Activated T-cell treated with anti-CD3 and anti-CD28 coated beads, Interleukin-2, amount 50 U/mL, for 72 hours (primary cell): ENCODE measurements around the gene INSR. TPM values are rescaled to one million over a fixed set of nuclear protein-coding genes. Genes with fewer than 3 reads are reported as not detected.
"Not testable (repeated sequence)": the region's sequence is repeated elsewhere in the genome, so short reads cannot be mapped to it uniquely, and the experiment has no call there.

Experiments
- ATAC-seq, 2 donors: fragments of 150-1000 bp; cut with Tn5 transposase; replicated peaks in 1 of 2; 2 replicates each; pipeline ENCODE4 v1.10.0; 2021; ENCODE audit warnings: moderate library complexity in 2 of 2, mild to moderate bottlenecking in 1 of 2
- DNase-seq, 2 donors: peaks; one replicate each; pipeline ENCODE4 v3.0.0; 2021 to 2022; ENCODE audit warnings: mixed read lengths in 1 of 2
- H3K27ac Mint-ChIP-seq: one replicate; pipeline ENCODE4 v1.8.0; 2022; ENCODE audit warnings: mild to moderate bottlenecking, moderate library complexity, mixed read lengths
- H3K27me3 Mint-ChIP-seq: one replicate; pipeline ENCODE4 v1.8.0; 2022; ENCODE audit warnings: low read depth, mixed read lengths
- H3K36me3 Mint-ChIP-seq, 2 donors: one replicate each; pipeline ENCODE4 v1.8.0; 2022; ENCODE audit warnings: mixed read lengths in 2 of 2, mild to moderate bottlenecking in 1 of 2; ENCODE audit not compliant: insufficient read depth in 2 of 2
- H3K4me1 Mint-ChIP-seq: one replicate; pipeline ENCODE4 v1.8.0; 2022; ENCODE audit warnings: low read depth, mixed read lengths
- H3K4me3 Mint-ChIP-seq, 2 donors: one replicate each; pipeline ENCODE4 v1.8.0; 2022; ENCODE audit warnings: mild to moderate bottlenecking in 2 of 2, mixed read lengths in 2 of 2, moderate library complexity in 2 of 2
- H3K9me3 Mint-ChIP-seq, 2 donors: one replicate each; pipeline ENCODE4 v1.8.0; 2022; ENCODE audit warnings: mixed read lengths in 2 of 2
- total RNA-seq, 2 donors: library from RNA; stranded (reverse); gene quantifications; one replicate each; pipeline ENCODE4 v1.2.3, GENCODE V29; 2022

The INSR gene
- total RNA-seq, 2 donors from 2014 or later = 8.7 TPM

DNA sequence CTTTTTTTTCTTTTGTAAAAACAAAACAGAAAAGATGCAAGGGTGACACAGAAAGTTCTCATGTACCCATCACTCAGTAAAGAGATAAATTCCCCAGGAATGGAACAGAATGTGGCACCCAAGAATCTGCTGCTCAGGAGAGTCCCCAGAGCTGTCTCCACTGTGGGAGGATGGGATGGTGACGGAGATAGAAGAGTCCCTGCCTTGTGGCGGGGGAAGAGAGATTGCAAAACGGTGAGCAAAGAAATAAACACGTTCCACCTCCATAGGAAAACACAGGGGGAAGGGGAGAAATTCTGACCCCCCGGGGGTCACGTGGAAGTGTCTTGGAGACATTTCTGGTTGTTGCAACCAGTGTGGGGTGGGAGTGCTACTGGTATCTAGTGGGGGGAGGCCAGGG, 76.4 kb downstream of the INSR start:
- no peaks in the 10 kb centered on the region for H3K27me3 Mint-ChIP-seq
- H3K4me3 Mint-ChIP-seq = no peak overlapping the region
- no peaks in the 10 kb centered on the region for H3K36me3 Mint-ChIP-seq
- H3K9me3 Mint-ChIP-seq = no peaks in the 10 kb centered on the region
- H3K27ac Mint-ChIP-seq = no peak overlapping the region
- H3K4me1 Mint-ChIP-seq = peaks cover 38% of the 10 kb centered on the region
- DNase-seq (no peak), ATAC-seq (no peak)

DNA sequence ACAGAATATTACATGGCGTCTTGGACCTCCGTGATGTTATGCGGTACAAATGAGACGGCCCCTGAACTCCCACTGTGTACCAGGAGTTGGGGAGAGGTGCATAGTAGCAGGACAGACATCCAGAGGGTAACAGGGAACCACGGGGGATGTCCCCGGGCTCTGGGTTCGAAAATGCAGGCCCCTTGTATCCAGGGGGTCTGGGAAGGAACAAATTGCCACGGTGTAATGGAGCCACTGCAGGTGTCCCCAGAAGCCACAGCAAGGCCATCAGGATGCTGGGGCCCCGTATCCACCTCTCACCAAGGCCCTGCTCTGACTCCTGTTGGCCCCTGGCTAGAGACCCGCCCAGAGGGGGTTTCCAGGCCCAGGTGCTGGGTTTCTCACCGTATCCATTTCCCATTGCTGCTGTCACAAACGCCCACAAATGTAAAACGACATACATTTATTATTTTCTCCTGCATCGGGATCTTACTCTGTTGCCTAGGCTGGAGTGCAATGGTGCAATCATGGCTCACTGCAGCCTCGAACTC, 77.8 kb downstream of the INSR start:
- Mint-ChIP-seq H3K9me3 (no peaks in the 10 kb centered on the region), H3K4me1 (peaks cover 38% of the 10 kb centered on the region), H3K36me3 (no peaks in the 10 kb centered on the region), H3K27ac (no peak overlapping the region), H3K4me3 (peak overlapping the region in 1 of 2 donors; percentile 20), H3K27me3 (no peaks in the 10 kb centered on the region)
- peak; percentile 38 to 53 for DNase-seq
- peak; percentile 68 to 76 for ATAC-seq

DNA sequence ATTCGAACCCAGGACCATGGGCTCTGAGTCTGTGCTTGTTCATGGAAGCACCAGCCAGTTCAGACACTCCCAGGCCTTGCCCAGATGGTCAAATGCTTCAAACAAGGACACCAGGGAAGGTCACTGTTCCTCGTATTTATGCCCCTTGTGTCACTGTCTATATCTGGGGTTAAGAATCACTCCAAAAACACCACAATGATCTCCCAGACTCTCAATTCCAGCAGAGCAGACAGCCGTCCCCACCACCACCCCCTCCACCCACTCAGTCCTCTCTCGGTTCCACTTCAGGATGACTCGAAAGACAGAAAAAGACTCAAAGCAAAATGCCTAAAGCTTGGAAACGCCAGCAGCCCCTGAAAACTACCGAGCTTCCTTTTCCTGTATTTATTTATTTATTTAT, 79.0 kb downstream of the INSR start:
- H3K36me3 Mint-ChIP-seq = no peaks in the 10 kb centered on the region
- DNase-seq = no peak
- H3K9me3 Mint-ChIP-seq = no peaks in the 10 kb centered on the region
- H3K27me3 Mint-ChIP-seq = no peaks in the 10 kb centered on the region
- no peak overlapping the region for H3K27ac Mint-ChIP-seq
- no peak for ATAC-seq
- H3K4me1 Mint-ChIP-seq = peaks cover 38% of the 10 kb centered on the region
- no peak overlapping the region for H3K4me3 Mint-ChIP-seq

DNA sequence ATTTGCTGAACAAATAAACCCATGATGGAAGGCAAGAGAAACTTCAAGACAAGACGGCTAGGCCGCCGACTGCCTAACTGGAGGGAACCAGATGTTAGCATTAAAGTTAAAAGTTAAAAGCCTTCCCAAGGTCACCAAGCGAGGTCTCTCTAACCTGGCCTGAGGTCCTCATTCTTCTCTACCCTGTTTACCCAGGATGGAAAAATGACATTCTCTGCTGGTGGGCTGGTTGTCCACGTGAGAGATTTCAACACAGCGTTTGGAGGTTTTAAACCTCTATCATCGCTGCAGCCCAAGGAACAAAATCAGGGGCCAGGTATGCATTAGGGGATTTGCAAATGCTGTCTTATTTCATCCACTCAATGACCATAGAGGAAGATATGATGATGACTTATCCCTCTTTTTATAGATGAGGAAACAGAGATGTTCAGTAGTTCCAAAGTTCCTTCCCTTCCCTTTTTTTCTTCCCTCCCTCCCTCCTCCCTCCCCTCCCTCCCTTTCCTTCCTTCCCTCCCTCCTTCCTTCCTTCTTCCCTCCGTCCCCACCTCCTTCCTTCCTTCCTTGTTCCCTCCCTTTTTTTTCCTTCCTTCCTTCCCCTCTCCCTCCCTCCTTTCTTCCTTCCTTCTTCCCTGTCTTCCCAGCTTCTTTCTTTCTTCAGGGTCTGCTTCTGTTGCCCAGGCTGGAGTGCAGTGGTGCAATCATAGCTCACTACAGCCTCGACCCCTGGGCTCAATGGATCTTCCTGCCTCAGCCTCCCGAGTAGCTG, 79.7 kb downstream of the INSR start:
- H3K27me3 Mint-ChIP-seq = no peaks in the 10 kb centered on the region
- no peaks in the 10 kb centered on the region for H3K36me3 Mint-ChIP-seq
- no peaks in the 10 kb centered on the region for H3K9me3 Mint-ChIP-seq
- H3K4me3 Mint-ChIP-seq = peak overlapping the region in 1 of 2 donors; percentile 36
- ATAC-seq = no peak
- DNase-seq = no peak
- H3K4me1 Mint-ChIP-seq = peaks cover 43% of the 10 kb centered on the region
- no peak overlapping the region for H3K27ac Mint-ChIP-seq

DNA sequence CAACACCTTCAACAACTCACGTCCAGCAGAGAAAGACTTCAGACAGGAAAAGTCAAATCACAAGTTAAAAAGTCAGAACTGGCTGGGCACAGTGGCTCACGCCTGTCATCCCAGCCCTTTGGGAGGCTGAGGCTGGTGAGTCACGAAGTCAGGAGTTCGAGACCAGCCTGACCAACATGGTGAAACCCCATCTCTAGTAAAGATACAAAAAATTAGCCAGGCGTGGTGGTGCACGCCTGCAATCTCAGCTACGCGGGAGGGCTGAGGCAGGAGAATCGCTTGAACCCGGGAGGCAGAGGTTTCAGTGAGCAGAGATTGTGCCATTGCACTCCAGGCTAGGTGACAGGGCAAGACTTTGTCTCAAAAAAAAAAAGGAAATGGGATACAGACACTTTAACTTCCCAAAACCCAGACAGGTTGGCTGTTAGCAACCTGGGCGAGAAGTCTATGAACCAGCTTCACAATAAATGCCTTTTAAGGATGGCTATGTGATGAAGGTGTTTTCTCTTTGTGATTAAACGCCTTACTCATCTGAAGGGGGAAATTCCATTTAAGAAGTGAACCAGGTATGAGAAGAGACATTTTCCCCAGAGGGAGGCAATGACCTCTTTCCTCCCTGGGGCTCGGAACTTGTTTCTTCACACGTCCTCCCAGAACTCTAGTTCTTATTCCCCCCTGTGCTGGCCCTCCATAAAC, 80.4 kb downstream of the INSR start:
- DNase-seq = peak; percentile 34 to 38
- ATAC-seq = peak; percentile 58 to 64
- Mint-ChIP-seq H3K9me3 (no peaks in the 10 kb centered on the region), H3K36me3 (no peaks in the 10 kb centered on the region), H3K4me1 (peaks cover 48% of the 10 kb centered on the region), H3K27me3 (no peaks in the 10 kb centered on the region), H3K4me3 (peak overlapping the region; percentile 20 to 36), H3K27ac (no peak overlapping the region)

DNA sequence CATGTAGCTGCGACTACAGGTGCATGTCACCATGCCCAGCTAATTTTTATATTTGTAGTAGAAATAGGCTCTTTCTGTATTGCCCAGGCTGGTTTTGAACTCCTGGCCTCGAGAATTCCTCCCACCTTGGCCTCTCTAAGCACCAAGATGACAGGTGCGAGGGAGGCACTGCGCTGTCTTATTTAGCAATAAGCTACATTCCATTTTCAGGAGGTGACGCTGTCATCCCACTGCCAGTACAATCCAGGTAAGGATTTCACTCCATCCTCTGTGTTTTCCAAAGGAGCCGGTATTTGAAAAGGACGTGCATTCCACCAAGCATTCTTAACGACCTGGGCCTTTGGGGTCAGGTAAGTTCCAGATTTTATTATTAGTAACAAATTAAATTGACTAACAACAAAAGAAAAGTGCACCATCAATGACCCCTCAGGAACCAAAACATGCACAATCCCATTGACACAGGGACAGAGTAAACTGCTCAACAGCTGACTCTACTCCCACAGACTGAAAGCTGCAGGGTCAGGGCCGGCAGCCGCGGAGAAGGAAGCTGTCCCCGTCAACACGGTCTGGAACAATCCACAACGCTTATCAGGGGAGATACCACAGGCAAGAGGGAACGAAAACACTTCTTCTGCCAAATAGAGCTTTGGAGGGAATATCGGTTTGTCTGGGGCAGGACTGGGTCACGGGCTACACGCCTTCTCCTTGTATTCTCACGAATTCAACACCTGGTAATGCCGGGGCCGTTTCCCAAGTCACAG, 82.8 kb downstream of the INSR start:
- Mint-ChIP-seq H3K36me3 (no peaks in the 10 kb centered on the region), H3K27me3 (no peaks in the 10 kb centered on the region), H3K4me1 (peaks cover 53% of the 10 kb centered on the region), H3K4me3 (no peak overlapping the region), H3K9me3 (no peaks in the 10 kb centered on the region), H3K27ac (no peak overlapping the region)
- ATAC-seq (no peak), DNase-seq (no peak)

DNA sequence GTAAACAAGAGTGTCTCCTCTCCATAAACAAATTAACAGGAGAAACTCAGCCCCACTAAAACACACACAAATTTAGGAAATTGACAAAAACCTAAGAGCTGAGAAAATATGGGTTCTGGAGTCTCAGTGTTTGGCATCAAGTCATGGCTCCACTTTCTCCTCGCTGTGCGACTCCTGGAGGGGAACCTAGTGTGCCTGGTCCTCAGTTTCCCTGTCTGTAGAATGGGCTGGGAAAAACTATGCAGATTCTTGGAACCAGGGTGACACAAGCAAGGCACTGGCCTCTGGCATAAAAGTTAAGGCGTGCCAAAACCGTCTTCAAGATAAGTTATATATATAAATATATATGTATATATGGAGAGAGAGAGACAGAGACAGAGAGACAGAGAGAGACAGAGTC, 83.9 kb downstream of the INSR start:
- Mint-ChIP-seq H3K9me3 (no peaks in the 10 kb centered on the region), H3K36me3 (no peaks in the 10 kb centered on the region), H3K4me1 (peaks cover 50% of the 10 kb centered on the region), H3K27ac (no peak overlapping the region), H3K4me3 (no peak overlapping the region), H3K27me3 (no peaks in the 10 kb centered on the region)
- no peak for DNase-seq
- no peak for ATAC-seq

DNA sequence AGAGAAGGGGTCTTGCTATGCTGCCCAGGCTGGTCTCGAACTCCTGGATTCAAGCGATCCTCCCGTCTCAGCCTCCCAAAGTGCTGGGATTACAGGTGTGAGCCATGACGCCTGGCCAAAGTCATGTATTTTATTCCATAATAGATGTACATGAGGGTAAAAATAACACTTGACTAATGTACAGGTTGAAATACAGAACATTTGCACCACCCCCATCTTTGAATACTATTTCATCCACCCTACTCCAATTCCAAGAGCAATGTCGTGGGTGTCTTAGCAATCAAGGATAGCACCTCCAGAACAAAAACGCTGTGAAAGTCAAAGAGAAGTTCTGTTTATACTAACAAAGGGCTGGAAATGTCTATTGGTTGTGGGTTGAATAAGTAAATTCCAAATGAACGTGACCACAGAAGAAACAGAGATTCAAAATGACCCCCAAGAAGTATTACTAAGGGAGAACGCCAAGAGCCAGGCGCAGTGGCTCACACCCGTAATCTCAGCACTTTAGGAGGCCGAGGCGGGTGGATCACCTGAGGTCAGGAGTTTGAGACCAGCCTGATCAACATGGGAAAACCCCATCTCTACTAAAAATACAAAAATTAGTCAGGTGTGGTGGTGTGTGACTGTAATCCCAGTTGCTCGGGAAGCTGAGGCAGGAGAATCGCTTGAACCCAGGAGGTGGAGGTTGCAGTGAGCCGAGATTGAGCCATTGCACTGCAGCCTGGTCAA, 84.5 kb downstream of the INSR start:
- Mint-ChIP-seq H3K4me1 (peaks cover 44% of the 10 kb centered on the region), H3K27ac (peak overlapping the region; percentile 65), H3K4me3 (peak overlapping the region in 1 of 2 donors; percentile 20)
- not testable (repeated sequence) for H3K36me3 Mint-ChIP-seq, H3K27me3 Mint-ChIP-seq, H3K9me3 Mint-ChIP-seq
- peak; percentile 31 to 48 for ATAC-seq
- peak; percentile 38 to 41 for DNase-seq

DNA sequence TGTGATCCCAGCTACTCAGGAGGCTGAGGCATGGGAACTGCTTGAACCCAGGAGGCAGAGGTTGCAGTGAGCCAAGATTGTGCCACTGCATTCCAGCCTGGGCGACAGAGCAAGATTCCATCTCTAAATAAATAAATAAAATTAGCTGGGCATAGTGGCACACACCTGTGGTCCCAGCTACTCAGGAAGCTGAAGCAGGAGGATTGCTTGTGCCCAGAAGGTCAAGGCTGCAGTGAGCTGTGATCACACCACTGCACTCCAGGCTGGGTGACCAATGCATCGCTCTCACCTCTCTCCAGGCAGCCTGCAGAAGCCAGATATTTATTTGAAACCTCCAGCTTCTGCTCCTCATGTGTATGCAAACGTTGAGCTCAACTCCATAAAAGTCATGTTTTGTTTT, 85.2 kb downstream of the INSR start:
- not testable (repeated sequence) for H3K27ac Mint-ChIP-seq, DNase-seq, H3K9me3 Mint-ChIP-seq, H3K27me3 Mint-ChIP-seq, H3K4me3 Mint-ChIP-seq, ATAC-seq, H3K36me3 Mint-ChIP-seq
- peaks cover 39% of the 10 kb centered on the region for H3K4me1 Mint-ChIP-seq

DNA sequence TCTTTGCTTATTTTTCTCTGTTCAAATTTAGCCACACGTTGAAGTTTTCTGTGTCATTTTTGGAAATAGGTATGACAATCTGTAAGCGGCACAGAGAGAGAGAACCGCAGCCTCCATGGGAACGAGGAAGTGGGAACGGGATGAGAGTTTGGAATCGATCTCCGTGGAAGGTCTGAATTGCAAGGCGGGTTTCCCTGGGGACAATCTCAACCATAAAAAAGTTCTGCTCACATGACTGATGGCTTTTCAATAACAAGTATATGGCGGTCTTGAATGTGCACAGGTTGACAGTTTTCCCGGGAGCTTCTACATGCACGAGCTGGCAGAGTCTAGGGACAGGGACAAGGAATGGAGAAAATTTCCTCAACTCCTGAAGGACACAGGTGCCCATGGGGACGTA, 90.9 kb downstream of the INSR start:
- Mint-ChIP-seq H3K4me3 (no peak overlapping the region), H3K27ac (no peak overlapping the region), H3K36me3 (no peaks in the 10 kb centered on the region), H3K4me1 (peaks cover 27% of the 10 kb centered on the region), H3K27me3 (peaks cover 19% of the 10 kb centered on the region), H3K9me3 (no peaks in the 10 kb centered on the region)
- no peak for ATAC-seq
- no peak for DNase-seq

DNA sequence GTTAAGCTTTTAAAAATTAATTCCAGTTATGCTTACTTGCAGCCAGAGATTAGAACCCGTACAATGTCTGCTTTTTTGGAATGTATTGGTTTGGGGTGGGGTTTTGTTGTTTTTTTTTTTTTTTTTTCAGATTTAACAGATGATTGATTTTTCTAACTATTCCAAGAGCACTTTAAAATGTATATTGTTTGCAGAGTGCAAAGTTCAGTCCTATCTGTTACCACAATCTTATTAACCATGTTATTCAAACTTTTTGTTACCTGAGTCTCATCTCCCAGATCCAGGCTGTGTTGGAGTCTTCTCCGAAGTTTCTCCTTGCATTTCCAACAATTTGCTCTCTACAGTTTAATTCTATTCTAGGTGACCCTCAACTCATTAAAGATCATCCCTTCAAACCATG, 91.3 kb downstream of the INSR start:
- Mint-ChIP-seq H3K4me3 (no peak overlapping the region), H3K4me1 (peaks cover 23% of the 10 kb centered on the region), H3K9me3 (no peaks in the 10 kb centered on the region), H3K27ac (no peak overlapping the region), H3K36me3 (no peaks in the 10 kb centered on the region), H3K27me3 (peaks cover 19% of the 10 kb centered on the region)
- no peak for DNase-seq
- no peak for ATAC-seq

DNA sequence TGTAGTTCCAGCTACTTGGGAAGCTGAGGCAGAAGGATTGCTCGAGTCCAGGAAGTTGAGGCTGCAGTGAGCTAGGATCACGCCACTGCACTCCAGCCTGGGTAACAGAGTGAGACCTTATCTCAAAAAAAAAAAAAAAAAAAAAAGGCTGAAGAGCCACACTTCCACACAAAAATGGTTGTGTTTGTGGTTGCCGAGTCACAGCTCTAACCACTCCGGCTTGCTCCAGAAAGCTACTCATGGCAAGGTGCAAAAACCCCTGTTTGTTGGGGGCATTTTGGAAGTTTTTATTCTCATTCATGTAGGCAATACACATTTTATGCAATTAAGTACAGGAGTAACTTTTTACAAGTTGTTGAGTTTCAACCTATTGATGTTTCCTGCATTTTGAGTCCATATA, 93.5 kb downstream of the INSR start:
- Mint-ChIP-seq H3K27me3 (peaks cover 19% of the 10 kb centered on the region), H3K27ac (no peak overlapping the region), H3K9me3 (no peaks in the 10 kb centered on the region), H3K4me1 (peaks cover 32% of the 10 kb centered on the region), H3K36me3 (no peaks in the 10 kb centered on the region), H3K4me3 (no peak overlapping the region)
- no peak for ATAC-seq
- DNase-seq = peak; percentile 35 to 65
